GM12878 (cell line): ENCODE data around the gene ACKR2. TPM values are rescaled to one million over a fixed set of nuclear protein-coding genes. Genes with fewer than 3 reads are reported as not detected.

Experiments used
- ATF2 ChIP-seq: IDR thresholded peaks from 2 replicates; pipeline ENCODE4 v1.6.1; 2012; ENCODE audit warnings: low read length, inconsistent platforms
- DPF2 ChIP-seq: fragments of 450-650 bp; IDR thresholded peaks from 2 replicates; pipeline ENCODE4 v1.6.1; 2017; ENCODE audit warnings: mild to moderate bottlenecking
- E2F4 ChIP-seq: IDR thresholded peaks from 2 replicates; pipeline ENCODE4 v1.6.1; 2012; ENCODE audit warnings: low read depth, low read length, improper control_type of control experiment
- FOS ChIP-seq: IDR thresholded peaks from 3 replicates; pipeline ENCODE4 v1.6.1; 2011; ENCODE audit warnings: borderline replicate concordance; ENCODE audit not compliant: insufficient read length; ENCODE audit errors: extremely low read depth
- GATAD2B ChIP-seq: fragments of 450-650 bp; conservative IDR thresholded peaks from 2 replicates; pipeline ENCODE4 v1.6.1; 2017; ENCODE audit warnings: low read depth, mild to moderate bottlenecking, moderate library complexity
- HDAC6 ChIP-seq: fragments of 200-600 bp; sonication (generic); IDR thresholded peaks from one replicate; pipeline ENCODE4 v1.8.0; 2017; ENCODE audit warnings: antibody characterized with exemption; ENCODE audit not compliant: unreplicated experiment
- HDGF ChIP-seq: fragments of 450-650 bp; IDR thresholded peaks from 2 replicates; pipeline ENCODE4 v1.6.1; 2016; ENCODE audit warnings: antibody characterized with exemption
- NFIC ChIP-seq: IDR thresholded peaks from 2 replicates; pipeline ENCODE4 v1.6.1; 2012; ENCODE audit warnings: low read depth, mild to moderate bottlenecking, inconsistent platforms, low read length, moderate library complexity
- NKRF ChIP-seq: fragments of 450-650 bp; conservative IDR thresholded peaks from 2 replicates; pipeline ENCODE4 v1.6.1; 2017; ENCODE audit warnings: mild to moderate bottlenecking, moderate library complexity
- PKNOX1 ChIP-seq: fragments of 450-650 bp; IDR thresholded peaks from 2 replicates; pipeline ENCODE4 v1.6.1; 2016; ENCODE audit warnings: mild to moderate bottlenecking
- PML ChIP-seq: IDR thresholded peaks from 2 replicates; pipeline ENCODE4 v1.6.1; 2012; ENCODE audit warnings: low read length, inconsistent platforms
- POLR2AphosphoS2 ChIP-seq: IDR thresholded peaks from 2 replicates; pipeline ENCODE4 v1.6.1; 2011; ENCODE audit warnings: low read depth, mild to moderate bottlenecking, low read length, improper control_type of control experiment, moderate library complexity
- SIN3A ChIP-seq: IDR thresholded peaks from 2 replicates; pipeline ENCODE4 v1.6.1; 2012; ENCODE audit warnings: low read depth, low read length, improper control_type of control experiment
- SRF ChIP-seq, 2 experiments: IDR thresholded peaks; 2 replicates each; pipeline ENCODE4 v1.6.1; 2011; ENCODE audit warnings: low read depth in 2 of 2, low read length in 2 of 2, mild to moderate bottlenecking in 1 of 2, moderate library complexity in 1 of 2
- ZBTB11 ChIP-seq: fragments of 450-650 bp; formaldehyde crosslinking; IDR thresholded peaks from 2 replicates; pipeline ENCODE4 v1.5.0; 2022; ENCODE audit warnings: mild to moderate bottlenecking, missing genetic modification characterization
- ZNF274 ChIP-seq: IDR thresholded peaks from one replicate; pipeline ENCODE4 v1.8.0; 2011; ENCODE audit not compliant: insufficient read length, insufficient read depth
- polyA plus RNA-seq, 11 experiments: library from polyadenylated mRNA; depleted of rRNA in 4 of 11; unstranded in 6 of 11; stranded (reverse) in 5 of 11; fragments of >200 nt; fragmentation: Nextera tagmentation in 4 of 11; fragmentation: Illumina TruSeq in 1 of 11; extraction: Ambion mirVana in 4 of 11; extraction: Trizol in 1 of 11; gene quantifications; 1 replicate in 1 of 11; 2 replicates in 10 of 11; pipeline versions ENCODE4 v1.2.1 to v1.2.3, GENCODE V29; 2011 to 2016; ENCODE audit warnings: inconsistent platforms in 2 of 11, missing spikeins in 2 of 11, low read depth in 1 of 11
- total RNA-seq, 4 experiments: library from RNA; depleted of rRNA in 3 of 4; stranded (reverse); fragments of >200 nt in 3 of 4; fragmentation: Illumina TruSeq in 1 of 4; extraction: Trizol in 1 of 4; gene quantifications; 2 replicates each; pipeline versions ENCODE4 v1.2.1 to v1.2.3, GENCODE V29; 2013 to 2021

The ACKR2 gene
- total and polyA plus RNA-seq, 10 of the 15 experiments (the other 5 are each of a cell fraction or from before 2014, with no cell fraction given), result 0.05 to 0.91 (median 0.23) TPM; not detected in 2

- no peak for TF ChIP-seq NFIC
- no peak for TF ChIP-seq ZNF274
- peak; percentile 66 for TF ChIP-seq POLR2AphosphoS2
- TF ChIP-seq E2F4, result no peak
- TF ChIP-seq HDGF, result 0 out of 2 replicates have a peak, but pooled peaks have one; percentile 88
- no peak for TF ChIP-seq PML
- TF ChIP-seq ZBTB11, result no peak
- peak; percentile 76 for TF ChIP-seq PKNOX1
- TF ChIP-seq NKRF, result peak; percentile 32; the same call in 1 of the 2 replicates
- no peak for TF ChIP-seq FOS
- TF ChIP-seq GATAD2B, result 0 out of 2 replicates have a peak, but pooled peaks have one; percentile 30
- TF ChIP-seq ATF2, result no peak
- TF ChIP-seq SRF (IDR thresholded peaks at IDR 0.05; ENCODE audit: low read depth in 2 of 2, low read length in 2 of 2), result 0 out of 4 replicates have a peak, but pooled peaks of 1 of the 2 experiments have one; percentile 46
- TF ChIP-seq HDAC6, result no peak
- 0 out of 2 replicates have a peak, but pooled peaks have one; percentile 58 for TF ChIP-seq SIN3A
- TF ChIP-seq DPF2, result 0 out of 2 replicates have a peak, but pooled peaks have one; percentile 10
These were observed 5.0 kb upstream of the ACKR2 start, which contains the start of gene HIGD1A (continued) for GRCh38 chr3:42804106-42804830.
